ENCODE results near the gene DNAJC7. TPM values are rescaled to one million over a fixed set of nuclear protein-coding genes. Genes with fewer than 3 reads are reported as not detected.

The DNAJC7 gene
- total RNA-seq, 1 experiment from 2014 or later: 97.3 TPM

DNA sequence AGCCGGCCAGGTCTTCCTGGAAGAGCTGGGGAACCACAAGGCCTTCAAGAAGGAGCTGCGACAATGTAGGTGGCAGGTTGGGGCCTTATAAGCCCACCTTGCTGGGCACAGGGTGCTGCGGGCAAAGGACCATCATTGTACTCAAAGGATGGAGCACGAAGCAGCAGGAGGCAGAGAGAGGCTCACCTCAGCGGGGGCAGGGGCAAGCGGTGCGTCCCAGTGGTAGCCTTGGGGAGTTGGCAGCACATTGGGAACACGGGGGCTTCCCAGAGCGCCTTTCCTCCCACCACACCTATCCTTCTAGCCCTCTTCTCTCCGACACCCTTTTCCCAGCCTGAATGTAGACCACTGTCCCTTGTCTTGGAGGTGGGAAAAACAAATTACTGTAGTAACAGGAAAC is 48.6 kb downstream of the DNAJC7 start:
- no peak overlapping the region for H3K4me3 ChIP-seq (ENCODE audit: insufficient read depth, low read depth, low read length)

DNA sequence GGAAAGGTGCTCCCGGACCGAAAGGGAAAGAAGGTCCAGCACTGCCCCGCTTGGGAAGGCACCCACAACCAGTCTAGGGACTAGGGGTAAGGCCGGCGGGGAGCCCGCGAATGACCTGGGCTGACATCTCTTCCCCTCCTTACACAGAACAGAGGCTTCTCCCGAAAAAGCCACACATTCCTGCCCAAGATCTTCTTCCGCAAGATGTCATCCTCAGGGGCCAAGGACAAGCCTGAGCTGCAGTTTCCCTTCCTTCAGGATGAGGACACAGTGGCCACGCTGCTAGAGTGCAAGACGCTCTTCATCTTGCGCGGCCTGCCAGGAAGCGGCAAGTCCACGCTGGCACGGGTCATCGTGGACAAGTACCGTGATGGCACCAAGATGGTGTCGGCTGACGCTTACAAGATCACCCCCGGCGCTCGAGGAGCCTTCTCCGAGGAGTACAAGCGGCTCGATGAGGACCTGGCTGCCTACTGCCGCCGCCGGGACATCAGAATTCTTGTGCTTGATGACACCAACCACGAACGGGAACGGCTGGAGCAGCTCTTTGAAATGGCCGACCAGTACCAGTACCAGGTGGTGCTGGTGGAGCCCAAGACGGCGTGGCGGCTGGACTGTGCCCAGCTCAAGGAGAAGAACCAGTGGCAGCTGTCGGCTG is 49.2 kb downstream of the DNAJC7 start:
- peak; percentile 57 for DNase-seq
- H3K27me3 ChIP-seq (ENCODE audit: control insufficient read depth, insufficient read depth, low read length): no peaks in the 10 kb centered on the region
- H3K36me3 ChIP-seq (replicated peaks; ENCODE audit: control insufficient read depth, insufficient read depth, low read length): peaks cover 12% of the 10 kb centered on the region
- no peak overlapping the region for H3K4me3 ChIP-seq (ENCODE audit: insufficient read depth, low read depth, low read length)

More for the DNA sequence above, 48.6 kb downstream of the DNAJC7 start:
- DNase-seq: peak; percentile 40
- Histone ChIP-seq H3K36me3 (replicated peaks; ENCODE audit: control insufficient read depth, insufficient read depth, low read length) (peaks cover 16% of the 10 kb centered on the region), H3K27me3 (ENCODE audit: control insufficient read depth, insufficient read depth, low read length) (no peaks in the 10 kb centered on the region)

DNA sequence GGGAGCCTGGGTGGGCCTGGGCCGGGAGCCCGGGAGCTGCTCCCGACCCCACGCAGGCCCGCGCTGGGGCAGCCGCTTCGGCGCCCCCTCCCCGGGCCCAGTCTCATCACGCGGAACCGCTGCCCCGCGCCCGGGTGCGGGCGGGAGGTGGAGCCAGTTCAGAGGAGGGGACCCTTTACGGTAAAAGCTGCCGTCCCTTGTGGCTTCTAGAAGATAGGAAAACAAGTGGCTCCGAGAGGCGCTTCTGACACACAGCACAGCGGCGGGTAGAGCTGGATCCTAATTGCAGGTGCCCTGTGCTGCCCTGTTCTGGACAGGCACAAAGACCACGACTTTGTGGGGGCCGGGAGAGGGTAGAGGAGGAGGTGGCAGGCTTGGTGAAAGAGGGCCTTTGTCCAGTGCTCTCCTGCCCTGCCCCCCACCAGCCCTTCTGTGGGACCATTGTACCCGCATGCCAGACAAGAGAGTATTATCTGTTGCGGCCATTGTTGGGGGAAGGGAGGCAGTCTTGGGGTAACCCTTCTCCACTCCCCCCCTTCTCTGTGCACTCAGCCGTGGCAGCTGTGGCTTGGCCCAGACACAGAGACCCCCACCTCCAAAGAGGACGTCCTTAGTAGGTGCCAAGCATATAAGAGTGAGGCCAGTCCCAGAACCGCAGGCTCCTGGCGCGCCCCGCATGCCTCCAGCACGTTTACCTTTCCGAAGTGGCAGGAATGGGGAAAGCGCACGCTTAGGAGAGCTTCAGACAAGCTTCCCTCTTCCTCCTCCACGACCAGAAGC is 49.9 kb downstream of the DNAJC7 start:
- no peak for DNase-seq

DNA sequence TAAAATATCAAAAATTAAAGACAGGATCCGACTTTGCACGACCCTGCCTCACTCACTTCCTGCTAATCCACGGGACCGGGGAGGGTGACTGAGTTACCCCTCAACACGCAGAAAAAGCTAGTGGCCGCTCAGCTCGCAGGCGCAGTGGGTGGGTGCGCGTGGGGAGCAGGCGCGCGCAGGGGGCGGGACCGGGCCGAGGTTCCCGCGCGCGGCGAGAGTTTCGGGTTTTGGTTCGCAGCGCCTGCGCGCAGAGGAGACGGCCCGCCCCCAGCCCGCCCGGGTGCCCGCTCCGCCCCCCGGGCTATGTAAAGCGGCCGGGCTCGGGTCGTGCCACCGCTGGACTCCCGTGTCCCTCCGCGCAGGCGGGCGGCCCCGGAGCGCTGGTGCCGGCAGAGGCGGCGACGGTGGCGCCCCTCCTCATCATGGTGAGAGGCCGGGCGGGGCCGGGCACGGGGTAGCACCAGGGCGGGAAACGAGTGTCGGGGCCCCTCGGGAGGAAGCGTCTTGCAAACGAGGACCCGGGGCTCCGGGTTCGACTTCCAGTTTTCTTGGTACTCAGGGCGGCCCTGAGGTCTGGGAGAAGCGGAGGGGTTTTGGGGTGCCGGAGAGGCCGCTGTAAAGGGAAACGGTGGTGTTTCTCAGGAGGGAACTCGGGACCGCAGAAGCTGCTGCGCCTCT is 50.6 kb downstream of the DNAJC7 start, which contains the start of gene CNP:
Gene CNP, plus strand, starts transcription at position 333 of the 678 bp plus-strand sequence. Its CDS starts 90 bp downstream, at position 423.
- H3K36me3 ChIP-seq (replicated peaks; ENCODE audit: control insufficient read depth, insufficient read depth, low read length): peaks cover 5% of the 10 kb centered on the region; the same call in 1 of the 2 replicates
- DNase-seq: peak; percentile 98
- peak within 1 kb of the TSS; percentile 80 for H3K4me3 ChIP-seq (ENCODE audit: insufficient read depth, low read depth, low read length)
- H3K27me3 ChIP-seq (ENCODE audit: control insufficient read depth, insufficient read depth, low read length): no peaks in the 10 kb centered on the region

More for the DNA sequence above, 49.9 kb downstream of the DNAJC7 start:
- H3K36me3 ChIP-seq (replicated peaks; ENCODE audit: control insufficient read depth, insufficient read depth, low read length): peaks cover 7% of the 10 kb centered on the region; the same call in 1 of the 2 replicates
- no peaks in the 10 kb centered on the region for H3K27me3 ChIP-seq (ENCODE audit: control insufficient read depth, insufficient read depth, low read length)
- H3K4me3 ChIP-seq (ENCODE audit: insufficient read depth, low read depth, low read length): peak overlapping the region; percentile 80

DNA sequence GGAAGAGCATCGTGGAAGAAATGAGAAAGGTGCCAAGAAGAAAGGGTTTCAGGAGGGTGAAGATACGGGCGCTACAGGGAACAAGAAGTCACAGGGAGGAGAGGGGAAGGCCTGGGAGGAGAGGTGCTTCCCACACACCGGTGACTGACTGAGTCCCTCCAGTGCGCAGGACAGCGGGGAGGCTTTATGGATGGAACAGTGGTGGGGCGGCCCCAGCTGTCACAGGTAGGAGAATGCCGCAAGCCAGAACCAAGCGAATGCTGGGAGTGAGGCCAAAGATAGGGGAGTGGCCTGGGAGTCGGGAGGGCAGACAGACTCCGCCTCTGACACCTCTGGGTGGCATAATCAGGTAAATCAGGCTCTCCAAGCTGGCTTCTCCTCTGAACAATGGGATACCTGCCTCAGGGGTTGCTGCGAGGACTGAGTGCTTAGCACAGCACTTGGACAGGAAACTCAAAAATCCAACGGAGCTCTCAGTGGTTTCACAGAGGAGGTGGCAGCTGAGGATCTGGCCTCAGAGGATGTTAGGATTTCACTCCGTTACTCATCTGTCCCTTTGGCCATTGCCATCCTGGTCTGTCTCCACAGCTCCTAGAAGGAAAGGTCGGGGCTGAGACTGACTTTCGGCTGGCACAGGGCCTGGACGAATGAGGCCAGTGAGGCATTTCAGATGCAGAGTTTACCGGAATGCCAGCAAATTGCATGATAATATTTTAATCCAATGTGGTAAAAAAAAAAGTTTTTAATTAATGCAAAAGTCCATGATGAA is 51.4 kb downstream of the DNAJC7 start:
- H3K27me3 ChIP-seq (ENCODE audit: control insufficient read depth, insufficient read depth, low read length): no peaks in the 10 kb centered on the region
- peak; percentile 91 for DNase-seq

DNA sequence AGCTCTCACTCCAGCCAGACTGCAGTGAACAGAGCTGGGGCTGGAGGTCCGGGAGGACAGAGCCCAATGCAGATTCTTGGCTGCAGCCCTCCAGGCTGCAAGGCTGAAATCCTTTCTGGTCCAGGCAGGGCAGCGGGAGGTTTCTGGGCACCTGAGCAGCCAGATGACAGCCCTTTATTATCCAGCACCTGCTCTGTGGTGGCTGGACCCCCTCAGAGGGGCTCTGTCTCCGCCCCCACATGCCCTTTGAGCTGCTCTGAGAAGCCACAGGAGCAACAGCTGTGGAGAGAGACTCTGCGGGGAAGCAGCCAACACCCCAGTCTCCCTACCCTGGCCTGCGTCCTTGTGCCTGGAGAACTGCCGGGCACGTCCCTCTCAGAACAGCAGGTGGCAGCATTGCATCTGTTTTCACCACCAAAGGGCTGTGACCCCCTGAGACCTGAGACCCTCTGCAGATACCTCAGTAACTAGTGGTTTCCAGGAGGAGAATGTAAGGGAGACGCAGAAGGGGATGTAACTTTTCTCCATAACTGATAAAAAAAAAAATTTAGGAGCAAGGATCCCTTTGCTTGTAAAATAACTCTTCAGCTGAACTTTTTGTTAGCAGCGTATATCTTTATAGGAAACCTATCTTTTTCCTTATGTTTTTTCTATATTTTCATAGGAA is 54.3 kb downstream of the DNAJC7 start:
- Histone ChIP-seq H3K4me3 (ENCODE audit: insufficient read depth, low read depth, low read length) (no peak overlapping the region), H3K36me3 (replicated peaks; ENCODE audit: control insufficient read depth, insufficient read depth, low read length) (no peaks in the 10 kb centered on the region), H3K27me3 (ENCODE audit: control insufficient read depth, insufficient read depth, low read length) (no peaks in the 10 kb centered on the region)
- DNase-seq: peak; percentile 94

More for the DNA sequence above, 51.4 kb downstream of the DNAJC7 start:
- Histone ChIP-seq H3K4me3 (ENCODE audit: insufficient read depth, low read depth, low read length) (peak overlapping the region; percentile 80), H3K36me3 (replicated peaks; ENCODE audit: control insufficient read depth, insufficient read depth, low read length) (peaks cover 5% of the 10 kb centered on the region; the same call in 1 of the 2 replicates)

- no peaks in the 10 kb centered on the region for H3K36me3 ChIP-seq (replicated peaks; ENCODE audit: control insufficient read depth, insufficient read depth, low read length)
- DNase-seq: peak; percentile 28
- no peaks in the 10 kb centered on the region for H3K27me3 ChIP-seq (ENCODE audit: control insufficient read depth, insufficient read depth, low read length)
- no peak overlapping the region for H3K4me3 ChIP-seq (ENCODE audit: insufficient read depth, low read depth, low read length)
These were observed 55.1 kb downstream of the DNAJC7 start for GRCh38 chr17:41962111-41962510.

DNA sequence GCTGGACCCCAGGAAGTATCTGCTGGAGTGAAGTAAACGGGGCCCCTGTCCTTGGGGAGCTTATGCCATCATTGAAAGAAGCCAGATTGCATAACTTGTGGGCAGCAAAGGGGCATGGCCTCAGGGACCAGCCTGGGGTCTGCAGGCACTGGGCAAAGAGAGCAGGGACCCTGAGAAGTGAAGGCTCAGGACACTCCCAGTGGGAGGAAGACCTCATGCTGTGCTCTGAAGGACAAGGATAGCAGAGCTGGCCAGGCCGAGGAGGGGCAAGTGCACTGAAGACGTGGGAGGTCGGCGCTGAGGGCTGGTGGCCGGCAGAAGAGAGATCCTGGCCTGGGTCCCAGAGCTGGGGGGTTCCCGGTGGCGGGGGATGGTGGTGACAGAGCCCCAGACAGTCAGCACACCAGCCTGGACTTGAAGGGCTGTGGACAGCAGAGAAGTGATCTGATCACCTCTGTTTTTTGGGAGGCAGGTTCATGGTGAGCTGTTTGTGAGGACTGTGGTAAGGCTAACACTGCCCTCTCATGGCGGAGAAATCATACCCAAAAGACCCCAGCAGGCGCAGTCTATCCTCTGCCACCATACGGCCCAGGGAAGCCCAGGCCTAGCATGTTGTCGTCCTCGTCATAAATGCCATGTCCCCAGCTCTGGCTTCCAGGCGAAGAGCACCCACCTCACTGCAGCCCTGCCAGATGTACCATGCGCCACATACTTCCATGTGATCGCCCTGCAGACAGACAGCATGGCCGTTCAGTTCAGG is 57.7 kb downstream of the DNAJC7 start:
- DNase-seq: peak; percentile 87
- Histone ChIP-seq H3K27me3 (ENCODE audit: control insufficient read depth, insufficient read depth, low read length) (no peaks in the 10 kb centered on the region), H3K4me3 (ENCODE audit: insufficient read depth, low read depth, low read length) (no peak overlapping the region), H3K36me3 (replicated peaks; ENCODE audit: control insufficient read depth, insufficient read depth, low read length) (no peaks in the 10 kb centered on the region)

DNA sequence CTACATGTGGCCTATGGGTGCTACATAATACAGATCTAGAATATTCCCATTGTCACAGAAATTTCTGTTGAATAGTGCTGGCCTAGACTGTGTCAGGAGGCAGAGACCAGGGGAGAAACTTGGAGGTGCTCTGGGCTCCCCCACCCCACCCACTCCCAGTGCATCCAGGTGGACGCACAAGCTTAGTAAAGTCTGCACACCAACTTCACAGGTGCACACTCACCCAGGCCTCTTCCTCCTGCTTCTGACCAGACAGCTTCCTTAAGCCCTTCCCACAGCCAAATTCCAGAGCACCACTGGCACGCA is 58.3 kb downstream of the DNAJC7 start:
- peak; percentile 56 for DNase-seq
- Histone ChIP-seq H3K4me3 (ENCODE audit: insufficient read depth, low read depth, low read length) (no peak overlapping the region), H3K36me3 (replicated peaks; ENCODE audit: control insufficient read depth, insufficient read depth, low read length) (no peaks in the 10 kb centered on the region), H3K27me3 (ENCODE audit: control insufficient read depth, insufficient read depth, low read length) (no peaks in the 10 kb centered on the region)

DNA sequence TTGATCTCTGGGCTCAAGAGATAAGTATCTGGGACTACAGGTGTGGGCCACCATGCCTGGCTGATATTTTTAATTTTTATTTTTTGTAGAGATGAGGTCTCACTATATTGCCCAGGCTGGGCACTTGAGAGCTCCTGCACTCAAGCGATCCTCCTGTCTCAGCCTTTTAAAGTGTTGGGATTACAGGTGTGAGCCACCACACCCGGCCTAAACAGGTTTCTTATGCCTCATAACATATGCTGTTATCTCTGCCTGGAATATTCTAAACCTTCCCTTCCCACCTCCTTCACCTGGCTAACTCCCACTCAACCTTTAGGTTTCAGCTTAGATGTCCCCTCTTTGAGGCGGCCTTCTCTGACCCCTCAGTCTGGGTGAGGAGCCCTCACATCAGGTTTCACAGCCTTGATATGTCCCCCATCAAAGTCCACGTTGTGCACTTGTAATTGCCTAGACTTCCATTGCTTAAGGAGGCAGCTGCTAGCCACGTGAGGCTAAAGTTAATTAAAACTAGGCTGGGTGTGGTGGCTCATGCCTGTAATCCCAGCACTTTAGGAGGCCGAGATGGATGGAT is 59.3 kb downstream of the DNAJC7 start:
- H3K36me3 ChIP-seq (replicated peaks; ENCODE audit: control insufficient read depth, insufficient read depth, low read length): no peaks in the 10 kb centered on the region
- H3K27me3 ChIP-seq (ENCODE audit: control insufficient read depth, insufficient read depth, low read length): no peaks in the 10 kb centered on the region
- no peak overlapping the region for H3K4me3 ChIP-seq (ENCODE audit: insufficient read depth, low read depth, low read length)
- DNase-seq: no peak

DNA sequence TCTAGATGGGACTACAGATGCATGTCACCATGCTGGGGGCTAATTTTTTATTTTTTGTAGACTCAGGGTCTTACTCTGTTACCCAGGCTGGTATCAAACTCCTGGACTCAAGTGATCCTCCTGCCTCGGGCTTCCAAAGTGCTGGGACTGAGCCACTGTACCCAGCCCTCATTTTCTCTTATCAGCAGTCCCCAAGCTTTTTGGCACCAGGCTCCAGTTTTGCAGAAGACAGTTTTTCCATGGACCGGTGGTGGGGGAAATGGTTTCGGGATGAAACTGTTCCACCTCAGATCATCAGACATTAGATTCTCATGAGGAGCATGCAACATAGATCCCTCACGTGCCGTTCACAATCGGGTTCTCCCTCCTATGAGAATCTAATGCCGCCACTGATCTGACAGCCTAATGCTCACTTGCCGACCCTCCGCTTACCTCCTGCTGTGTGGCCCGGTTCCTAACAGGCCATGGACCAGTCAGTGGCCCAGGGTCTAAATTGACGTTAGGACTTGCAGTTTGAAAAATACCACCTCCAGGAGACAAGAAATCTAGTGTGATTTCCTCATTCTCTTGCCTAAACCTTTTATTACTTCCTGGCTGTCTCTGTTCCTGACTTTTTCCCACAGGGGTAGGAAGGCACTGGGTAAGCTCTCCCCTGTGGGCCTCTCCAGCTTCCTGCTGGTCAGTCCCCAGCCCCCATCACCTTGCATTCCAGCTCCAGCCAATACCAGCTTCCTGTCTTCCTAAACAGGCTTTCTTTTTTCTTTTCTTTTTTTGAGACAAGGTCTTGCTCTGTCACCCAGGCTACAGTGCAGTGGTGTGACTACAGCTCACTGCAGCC is 60.0 kb downstream of the DNAJC7 start:
- Histone ChIP-seq H3K36me3 (replicated peaks; ENCODE audit: control insufficient read depth, insufficient read depth, low read length) (no peaks in the 10 kb centered on the region), H3K27me3 (ENCODE audit: control insufficient read depth, insufficient read depth, low read length) (no peaks in the 10 kb centered on the region), H3K4me3 (ENCODE audit: insufficient read depth, low read depth, low read length) (no peak overlapping the region)
- DNase-seq: no peak

DNA sequence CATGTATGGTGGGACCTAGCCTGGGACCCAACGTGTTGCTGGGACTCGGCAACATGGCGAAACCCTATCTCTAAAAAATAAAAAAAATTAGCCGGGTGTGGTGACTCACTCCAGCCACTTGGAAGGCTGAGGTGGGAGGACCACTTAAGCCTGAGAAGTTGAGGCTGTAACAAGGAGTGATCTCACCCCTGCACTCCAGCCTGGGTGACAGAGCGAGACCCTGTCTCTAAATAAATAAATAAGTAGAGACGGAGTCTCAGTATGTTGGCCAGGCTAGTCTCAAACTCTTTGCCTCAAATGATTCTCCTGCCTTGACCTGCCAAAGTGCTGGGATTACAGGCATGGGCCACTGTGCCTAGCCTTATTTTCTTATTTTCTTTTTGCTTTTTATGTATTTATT is 60.7 kb downstream of the DNAJC7 start:
- no peak overlapping the region for H3K4me3 ChIP-seq (ENCODE audit: insufficient read depth, low read depth, low read length)

More for the DNA sequence above, 60.7 kb downstream of the DNAJC7 start:
- no peaks in the 10 kb centered on the region for H3K27me3 ChIP-seq (ENCODE audit: control insufficient read depth, insufficient read depth, low read length)
- H3K36me3 ChIP-seq (replicated peaks; ENCODE audit: control insufficient read depth, insufficient read depth, low read length): no peaks in the 10 kb centered on the region
- DNase-seq: no peak

Measured in H7 (cell line).